ENCODE data around the gene RAB13. TPM values are rescaled to one million over a fixed set of nuclear protein-coding genes. Genes with fewer than 3 reads are reported as not detected.
"Not testable (repeated sequence)": the region's sequence is repeated elsewhere in the genome, so short reads cannot be mapped to it uniquely, and the experiment has no call there.

RAB13 gene
- polyA plus RNA-seq, 12 donors = 68.1 to 152 (median 80.1) TPM; not detected in 1

- no peak for DNase-seq
Observed at GRCh38 chr1:153984123-153984894, 1.8 kb downstream of the RAB13 start.

GRCh38 chr1:153981735-153982134, 4.4 kb downstream of the RAB13 start:
- DNase-seq = not testable (repeated sequence)

- DNase-seq = not testable (repeated sequence)
Observed at GRCh38 chr1:153979091-153979490, 7.0 kb downstream of the RAB13 start.

GRCh38 chr1:153978274-153978909, 7.7 kb downstream of the RAB13 start:
- DNase-seq = no peak

GRCh38 chr1:153977250-153978240, 8.6 kb downstream of the RAB13 start, which contains the start of gene JTB:
TSS of gene JTB (minus strand) at chr1:153977674. CDS start at chr1:153977252, 422 bp downstream.
- peak; percentile 87 for DNase-seq

- DNase-seq = no peak
Observed at GRCh38 chr1:153976819-153977249, 9.3 kb downstream of the RAB13 start.

- no peak for DNase-seq
Observed at GRCh38 chr1:153973525-153973924, 12.6 kb downstream of the RAB13 start.

GRCh38 chr1:153973071-153973470, 13.1 kb downstream of the RAB13 start:
- no peak for DNase-seq

- DNase-seq = no peak
Observed at GRCh38 chr1:153970346-153970745, 15.8 kb downstream of the RAB13 start.

GRCh38 chr1:153968972-153969371, 17.2 kb downstream of the RAB13 start:
- no peak for DNase-seq

GRCh38 chr1:153968408-153968807, 17.7 kb downstream of the RAB13 start:
- DNase-seq = no peak

GRCh38 chr1:153968000-153968363, 18.2 kb downstream of the RAB13 start:
- DNase-seq = no peak

GRCh38 chr1:153967107-153967999, 18.8 kb downstream of the RAB13 start, which contains the start of gene CREB3L4:
TSS of gene CREB3L4 (plus strand) at chr1:153967902. CDS start at chr1:153968526, 624 bp downstream.
- DNase-seq = peak; percentile 96

GRCh38 chr1:153963850-153964331, 22.2 kb downstream of the RAB13 start:
- DNase-seq = no peak

GRCh38 chr1:153963030-153963849, 22.9 kb downstream of the RAB13 start, which contains the start of gene SLC39A1:
TSS of gene SLC39A1 (minus strand) at chr1:153963537. CDS start at chr1:153962715, 822 bp downstream.
- peak; percentile 99 for DNase-seq

- no peak for DNase-seq
Observed at GRCh38 chr1:153962088-153963029, 23.8 kb downstream of the RAB13 start.

- DNase-seq = no peak
Observed at GRCh38 chr1:153961421-153961820, 24.7 kb downstream of the RAB13 start.

GRCh38 chr1:153960206-153960605, 25.9 kb downstream of the RAB13 start:
- DNase-seq = no peak
